Epithelial cell of proximal tubule (primary cell): ENCODE results near the gene STAM. TPM values are rescaled to one million over a fixed set of nuclear protein-coding genes. Genes with fewer than 3 reads are reported as not detected.

Experiments used
- DNase-seq: peaks from one replicate; pipeline ENCODE4 v3.0.0-alpha.2; 2011; ENCODE audit warnings: low read depth
- H3K4me3 ChIP-seq: 2 replicates; pipeline ENCODE4 v1.5.1; 2011; ENCODE audit warnings: low read depth, mild to moderate bottlenecking, low read length
- CTCF ChIP-seq: conservative IDR thresholded peaks from 2 replicates; pipeline ENCODE4 v1.5.1; 2012; ENCODE audit warnings: low read depth, mild to moderate bottlenecking, low read length
- total RNA-seq: library from RNA; depleted of rRNA; stranded (reverse); fragments of >200 nt; gene quantifications from 2 replicates; pipeline ENCODE4 v1.2.3, GENCODE V29; 2015

Gene STAM
- total RNA-seq, 1 donor from 2014 or later: 21.6 TPM

GRCh38 chr10:17651896-17652295 is 7.9 kb downstream of the STAM start:
- no peak for DNase-seq
- no peak overlapping the region for H3K4me3 ChIP-seq
- TF ChIP-seq CTCF: no peak

GRCh38 chr10:17652585-17652984 is 8.6 kb downstream of the STAM start:
- no peak for TF ChIP-seq CTCF
- no peak for DNase-seq
- H3K4me3 ChIP-seq: no peak overlapping the region

- no peak overlapping the region for H3K4me3 ChIP-seq
- no peak for DNase-seq
- no peak for TF ChIP-seq CTCF
Observed at GRCh38 chr10:17655009-17655408, 11.1 kb downstream of the STAM start.

DNA sequence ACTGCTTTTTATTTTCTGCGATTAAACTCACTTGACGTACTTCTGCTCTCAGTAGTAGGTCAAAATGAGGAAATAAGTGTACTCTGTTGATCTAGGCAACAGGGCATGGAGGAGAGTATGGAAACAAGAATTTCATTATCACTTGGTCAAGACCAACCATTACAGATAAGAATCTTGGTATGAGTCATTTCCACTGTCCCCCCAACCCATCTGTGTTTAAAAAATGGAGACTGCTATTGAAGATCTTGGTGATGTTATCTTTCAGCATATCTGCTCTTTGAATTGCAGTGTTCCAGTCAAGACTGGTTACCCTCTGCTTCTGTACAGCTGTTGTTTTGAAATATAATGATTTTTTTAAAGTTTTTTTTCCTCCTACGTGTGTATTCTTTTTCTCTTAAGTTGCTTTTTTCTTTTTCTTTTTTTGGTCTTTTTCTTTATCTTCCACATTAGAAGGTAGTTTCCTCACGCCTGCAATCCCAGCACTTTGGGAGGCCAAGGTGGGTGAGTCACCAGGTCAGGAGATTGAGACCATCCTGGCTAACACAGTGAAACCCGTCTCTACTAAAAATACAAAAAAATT is 11.7 kb downstream of the STAM start:
- no peak for DNase-seq

GRCh38 chr10:17657103-17657500 is 13.2 kb downstream of the STAM start:
- no peak for DNase-seq
- no peak overlapping the region for H3K4me3 ChIP-seq
- no peak for TF ChIP-seq CTCF

More for the DNA sequence above, 11.7 kb downstream of the STAM start:
- TF ChIP-seq CTCF: no peak
- H3K4me3 ChIP-seq: no peak overlapping the region

GRCh38 chr10:17659365-17659764 is 15.4 kb downstream of the STAM start:
- TF ChIP-seq CTCF: no peak
- no peak for DNase-seq
- no peak overlapping the region for H3K4me3 ChIP-seq

DNA sequence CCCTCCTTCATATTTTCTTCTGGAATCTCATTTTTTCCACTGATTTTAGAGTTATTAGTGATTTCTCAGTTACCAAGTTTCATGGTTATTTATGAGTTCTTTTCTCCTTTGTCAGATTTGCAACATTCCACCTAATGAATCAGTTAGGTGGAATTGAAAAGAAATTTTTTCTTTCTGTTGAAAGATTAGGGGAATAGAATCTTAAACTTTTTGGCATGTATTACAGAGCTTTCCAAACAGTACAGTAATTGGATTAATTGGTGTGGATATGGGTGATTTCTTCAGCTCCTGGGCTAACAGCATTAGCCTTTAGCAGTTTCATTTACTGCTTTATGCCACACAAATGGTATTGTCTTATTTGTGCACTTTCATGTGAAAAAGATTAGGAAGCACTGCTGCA is 17.0 kb downstream of the STAM start:
- no peak for DNase-seq
- H3K4me3 ChIP-seq: no peak overlapping the region
- no peak for TF ChIP-seq CTCF
